LNCAP (cell line): ENCODE data around the gene PIK3IP1.

ENCODE experiments used
- TF ChIP-seq, protein P1 (sequence below): fragments of 450-650 bp; IDR thresholded peaks from 2 replicates; pipeline ENCODE4 v1.5.1; 2017; ENCODE audit warnings: mild to moderate bottlenecking

Gene PIK3IP1

DNA sequence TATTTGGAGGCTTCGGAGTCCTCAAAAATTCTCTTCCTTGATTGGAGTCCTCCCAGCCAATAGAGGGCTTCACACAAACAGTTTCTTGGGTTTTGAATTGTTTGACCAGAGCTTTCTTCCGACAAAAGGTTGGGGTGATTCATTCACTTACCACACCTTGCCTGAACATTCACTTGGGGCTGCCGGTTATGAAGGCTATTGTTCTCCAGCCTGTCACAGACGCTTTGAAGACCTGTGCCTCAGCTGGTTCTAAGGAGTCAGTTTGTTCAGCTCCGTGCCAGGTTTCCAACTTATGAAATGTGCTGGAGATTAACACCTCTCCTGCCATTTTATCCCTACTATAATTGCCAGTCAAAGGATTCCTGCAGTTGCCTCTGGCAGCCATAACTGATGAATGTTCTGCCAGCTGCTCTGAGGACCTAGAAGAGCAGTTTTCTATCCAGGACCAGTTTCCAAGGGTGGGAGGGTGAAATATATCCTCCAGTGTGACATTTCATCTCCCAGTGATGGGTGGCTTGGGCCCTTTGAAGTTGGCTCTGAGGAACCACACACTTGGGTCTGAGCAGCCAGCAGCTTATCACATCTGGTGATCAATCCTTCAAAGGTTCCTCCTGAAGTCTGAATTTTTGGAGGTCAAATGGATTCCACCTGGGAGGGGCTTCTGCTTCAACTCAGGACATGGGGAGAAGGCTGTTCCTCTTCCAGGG is 48.8 kb downstream of the PIK3IP1 start:
- TF ChIP-seq, protein P1, sequence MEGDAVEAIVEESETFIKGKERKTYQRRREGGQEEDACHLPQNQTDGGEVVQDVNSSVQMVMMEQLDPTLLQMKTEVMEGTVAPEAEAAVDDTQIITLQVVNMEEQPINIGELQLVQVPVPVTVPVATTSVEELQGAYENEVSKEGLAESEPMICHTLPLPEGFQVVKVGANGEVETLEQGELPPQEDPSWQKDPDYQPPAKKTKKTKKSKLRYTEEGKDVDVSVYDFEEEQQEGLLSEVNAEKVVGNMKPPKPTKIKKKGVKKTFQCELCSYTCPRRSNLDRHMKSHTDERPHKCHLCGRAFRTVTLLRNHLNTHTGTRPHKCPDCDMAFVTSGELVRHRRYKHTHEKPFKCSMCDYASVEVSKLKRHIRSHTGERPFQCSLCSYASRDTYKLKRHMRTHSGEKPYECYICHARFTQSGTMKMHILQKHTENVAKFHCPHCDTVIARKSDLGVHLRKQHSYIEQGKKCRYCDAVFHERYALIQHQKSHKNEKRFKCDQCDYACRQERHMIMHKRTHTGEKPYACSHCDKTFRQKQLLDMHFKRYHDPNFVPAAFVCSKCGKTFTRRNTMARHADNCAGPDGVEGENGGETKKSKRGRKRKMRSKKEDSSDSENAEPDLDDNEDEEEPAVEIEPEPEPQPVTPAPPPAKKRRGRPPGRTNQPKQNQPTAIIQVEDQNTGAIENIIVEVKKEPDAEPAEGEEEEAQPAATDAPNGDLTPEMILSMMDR = no peak

DNA sequence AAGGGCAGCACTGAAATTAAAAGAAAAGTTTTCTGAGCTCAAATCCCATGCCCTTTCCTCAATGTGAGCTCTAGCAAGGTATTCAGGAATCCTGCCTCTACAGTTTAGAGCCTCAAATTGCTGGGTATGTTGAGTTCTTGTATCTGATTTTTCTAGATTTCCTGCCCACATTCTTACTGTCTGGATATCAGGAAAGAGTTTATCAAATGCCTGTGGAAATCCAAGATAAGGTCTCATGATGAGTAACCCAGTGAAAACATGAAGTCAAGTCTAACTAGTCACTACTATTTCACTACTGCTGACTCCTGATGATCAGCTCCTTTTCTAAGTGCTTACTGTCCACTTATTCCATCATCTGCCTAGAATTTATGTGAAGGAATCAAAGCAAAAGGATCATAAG is 50.4 kb downstream of the PIK3IP1 start:
- TF ChIP-seq, protein P1 = no peak

GRCh38 chr22:31241200-31241599 is 51.1 kb downstream of the PIK3IP1 start:
- TF ChIP-seq, protein P1 = no peak

GRCh38 chr22:31239771-31240370 is 52.4 kb downstream of the PIK3IP1 start:
- TF ChIP-seq, protein P1 = no peak

- TF ChIP-seq, protein P1 = no peak
Measured at GRCh38 chr22:31238057-31238456, 54.2 kb downstream of the PIK3IP1 start.

GRCh38 chr22:31235081-31235480 is 57.2 kb downstream of the PIK3IP1 start:
- TF ChIP-seq, protein P1 = no peak

DNA sequence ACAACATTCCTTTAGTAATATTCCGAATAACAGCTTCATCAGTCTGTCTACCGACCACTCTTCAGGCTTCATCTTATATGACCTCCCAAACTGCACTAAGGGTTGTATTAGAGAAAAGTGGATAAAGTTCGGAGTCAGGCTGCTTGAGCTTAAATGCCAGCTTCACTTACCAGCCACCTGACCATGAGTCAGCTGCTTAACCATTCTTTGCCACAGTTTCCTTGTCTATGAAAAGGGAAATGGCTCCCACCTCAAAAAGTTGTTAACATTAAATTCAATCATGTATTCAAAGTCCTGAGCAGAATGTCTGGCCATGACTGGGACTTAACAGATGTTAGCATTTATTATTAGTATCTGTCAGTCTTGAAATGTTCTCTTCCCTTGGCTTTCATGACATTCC is 59.3 kb downstream of the PIK3IP1 start:
- TF ChIP-seq, protein P1 = no peak
